Glutamatergic neuron (in vitro differentiated cells): ENCODE results near the gene GPR26. TPM values are rescaled to one million over a fixed set of nuclear protein-coding genes. Genes with fewer than 3 reads are reported as not detected.

Experiments
- DNase-seq: peaks from one replicate; pipeline ENCODE4 v3.0.0; 2022
- H3K27ac Mint-ChIP-seq: one replicate; pipeline ENCODE4 v1.8.0; 2020; ENCODE audit warnings: mild to moderate bottlenecking, mixed read lengths, inconsistent platforms; ENCODE audit not compliant: unreplicated experiment
- H3K27me3 Mint-ChIP-seq: one replicate; pipeline ENCODE4 v1.8.0; 2020; ENCODE audit warnings: mild to moderate bottlenecking, moderate library complexity, mixed read lengths, inconsistent platforms; ENCODE audit not compliant: unreplicated experiment
- H3K36me3 Mint-ChIP-seq: one replicate; pipeline ENCODE4 v1.8.0; 2020; ENCODE audit warnings: mild to moderate bottlenecking, mixed read lengths, inconsistent platforms; ENCODE audit not compliant: unreplicated experiment
- H3K4me1 Mint-ChIP-seq: one replicate; pipeline ENCODE4 v1.8.0; 2020; ENCODE audit warnings: mild to moderate bottlenecking, low read depth, mixed read lengths, inconsistent platforms; ENCODE audit not compliant: unreplicated experiment
- H3K4me3 Mint-ChIP-seq: one replicate; pipeline ENCODE4 v1.8.0; 2020; ENCODE audit warnings: mild to moderate bottlenecking, mixed read lengths, inconsistent platforms; ENCODE audit not compliant: unreplicated experiment
- H3K9me3 Mint-ChIP-seq: one replicate; pipeline ENCODE4 v1.8.0; 2020; ENCODE audit warnings: mild to moderate bottlenecking, moderate library complexity, mixed read lengths, inconsistent platforms; ENCODE audit not compliant: unreplicated experiment
- total RNA-seq: library from RNA; stranded (reverse); fragmentation: NEBNext Ultra II Directional; extraction: Animal tissue kit (Norgen Biotek cat#: 25700); gene quantifications from one replicate; pipeline ENCODE4 v1.2.1, GENCODE V29; 2021; ENCODE audit not compliant: unreplicated experiment
- TF ChIP-seq, protein P1 (sequence below): fragments of 200-600 bp; sonication (generic); IDR thresholded peaks from one replicate; pipeline ENCODE4 v1.5.0; 2021; ENCODE audit not compliant: partially characterized antibody, unreplicated experiment

GPR26 gene
- total RNA-seq, 1 donor from 2014 or later: 0.10 TPM

DNA sequence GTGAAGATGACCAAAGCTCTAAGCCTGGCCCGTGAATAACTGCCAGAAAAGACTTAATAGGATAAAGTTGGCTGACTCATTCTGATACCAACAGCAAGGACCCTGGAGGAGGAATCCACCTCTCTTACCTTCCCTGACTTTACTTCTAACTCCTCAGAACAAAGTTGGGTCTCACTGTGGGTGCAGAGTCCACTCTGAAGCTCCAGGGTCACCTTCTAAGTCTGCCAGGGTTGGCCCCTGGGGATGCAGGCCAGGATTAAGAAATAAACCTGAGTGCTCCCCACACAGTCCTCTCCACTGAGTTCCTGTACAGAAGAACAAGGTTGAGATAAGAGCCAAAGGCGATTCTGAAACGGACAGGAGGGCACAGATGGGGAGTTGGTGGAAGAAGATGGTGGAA, 54.4 kb downstream of the GPR26 start:
- TF ChIP-seq, protein P1, sequence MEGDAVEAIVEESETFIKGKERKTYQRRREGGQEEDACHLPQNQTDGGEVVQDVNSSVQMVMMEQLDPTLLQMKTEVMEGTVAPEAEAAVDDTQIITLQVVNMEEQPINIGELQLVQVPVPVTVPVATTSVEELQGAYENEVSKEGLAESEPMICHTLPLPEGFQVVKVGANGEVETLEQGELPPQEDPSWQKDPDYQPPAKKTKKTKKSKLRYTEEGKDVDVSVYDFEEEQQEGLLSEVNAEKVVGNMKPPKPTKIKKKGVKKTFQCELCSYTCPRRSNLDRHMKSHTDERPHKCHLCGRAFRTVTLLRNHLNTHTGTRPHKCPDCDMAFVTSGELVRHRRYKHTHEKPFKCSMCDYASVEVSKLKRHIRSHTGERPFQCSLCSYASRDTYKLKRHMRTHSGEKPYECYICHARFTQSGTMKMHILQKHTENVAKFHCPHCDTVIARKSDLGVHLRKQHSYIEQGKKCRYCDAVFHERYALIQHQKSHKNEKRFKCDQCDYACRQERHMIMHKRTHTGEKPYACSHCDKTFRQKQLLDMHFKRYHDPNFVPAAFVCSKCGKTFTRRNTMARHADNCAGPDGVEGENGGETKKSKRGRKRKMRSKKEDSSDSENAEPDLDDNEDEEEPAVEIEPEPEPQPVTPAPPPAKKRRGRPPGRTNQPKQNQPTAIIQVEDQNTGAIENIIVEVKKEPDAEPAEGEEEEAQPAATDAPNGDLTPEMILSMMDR: no peak
- no peaks in the 10 kb centered on the region for H3K4me1 Mint-ChIP-seq
- no peak overlapping the region for H3K27ac Mint-ChIP-seq

DNA sequence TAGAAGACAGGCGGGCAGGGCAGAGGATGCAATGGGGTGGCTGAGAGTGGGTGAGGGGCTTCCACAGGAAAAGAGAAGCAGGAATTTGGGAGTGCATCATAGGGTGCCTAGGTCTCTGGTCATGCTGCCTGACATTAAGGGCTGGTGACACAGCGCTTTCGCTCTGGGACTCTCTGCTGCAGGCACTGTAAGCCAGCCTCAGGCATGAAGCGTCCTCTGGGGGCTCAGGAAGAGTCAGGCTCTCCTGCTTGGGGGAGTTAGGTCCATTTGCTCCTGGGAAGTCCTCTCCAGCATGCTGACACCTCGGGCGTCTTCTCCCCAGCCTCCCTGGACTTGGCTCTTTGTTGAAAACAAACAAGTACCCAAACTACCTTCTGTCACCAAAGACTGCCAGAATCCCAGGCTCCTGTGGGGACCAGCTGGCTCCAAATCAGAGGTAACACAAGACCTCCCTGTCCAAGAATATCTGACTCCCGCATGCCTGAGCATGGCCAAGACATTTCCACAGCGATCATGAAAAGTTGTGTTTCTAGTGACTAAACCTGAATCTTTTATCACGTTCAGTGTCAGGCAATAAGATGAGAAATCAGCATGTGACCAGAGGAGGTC, 55.4 kb downstream of the GPR26 start:
- no peak for DNase-seq
- H3K36me3 Mint-ChIP-seq: peaks cover 10% of the 10 kb centered on the region
- H3K9me3 Mint-ChIP-seq: no peaks in the 10 kb centered on the region
- no peak overlapping the region for H3K27ac Mint-ChIP-seq
- peaks cover 3% of the 10 kb centered on the region for H3K27me3 Mint-ChIP-seq
- H3K4me1 Mint-ChIP-seq: no peaks in the 10 kb centered on the region
- TF ChIP-seq, protein P1: no peak
- H3K4me3 Mint-ChIP-seq: no peak overlapping the region

More for the DNA sequence above, 54.4 kb downstream of the GPR26 start:
- no peak overlapping the region for H3K4me3 Mint-ChIP-seq
- peaks cover 7% of the 10 kb centered on the region for H3K36me3 Mint-ChIP-seq
- no peak for DNase-seq
- H3K27me3 Mint-ChIP-seq: peaks cover 3% of the 10 kb centered on the region
- H3K9me3 Mint-ChIP-seq: no peaks in the 10 kb centered on the region

DNA sequence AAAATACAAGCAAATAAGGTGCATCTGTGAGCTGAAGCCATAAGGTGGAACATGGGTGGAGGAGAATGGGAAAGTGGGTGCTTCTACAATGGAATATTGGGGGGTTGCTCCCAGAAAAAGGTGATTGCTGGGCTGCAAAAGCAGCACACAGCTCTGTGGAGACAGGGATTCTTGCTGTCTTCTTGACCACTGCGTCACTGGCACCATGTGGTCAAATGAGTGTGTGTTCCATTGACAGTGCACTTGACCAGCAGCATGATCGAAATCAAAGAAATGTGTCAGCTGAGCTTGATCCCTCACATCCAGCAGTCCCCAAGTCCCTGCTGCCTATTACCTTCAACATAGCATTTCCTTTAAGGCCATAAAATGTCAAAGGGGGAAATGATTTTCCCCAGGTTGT, 56.2 kb downstream of the GPR26 start:
- Mint-ChIP-seq H3K36me3 (peaks cover 11% of the 10 kb centered on the region), H3K9me3 (no peaks in the 10 kb centered on the region), H3K27ac (no peak overlapping the region), H3K4me1 (no peaks in the 10 kb centered on the region), H3K27me3 (peaks cover 3% of the 10 kb centered on the region), H3K4me3 (no peak overlapping the region)
- DNase-seq: no peak
- TF ChIP-seq, protein P1: no peak

DNA sequence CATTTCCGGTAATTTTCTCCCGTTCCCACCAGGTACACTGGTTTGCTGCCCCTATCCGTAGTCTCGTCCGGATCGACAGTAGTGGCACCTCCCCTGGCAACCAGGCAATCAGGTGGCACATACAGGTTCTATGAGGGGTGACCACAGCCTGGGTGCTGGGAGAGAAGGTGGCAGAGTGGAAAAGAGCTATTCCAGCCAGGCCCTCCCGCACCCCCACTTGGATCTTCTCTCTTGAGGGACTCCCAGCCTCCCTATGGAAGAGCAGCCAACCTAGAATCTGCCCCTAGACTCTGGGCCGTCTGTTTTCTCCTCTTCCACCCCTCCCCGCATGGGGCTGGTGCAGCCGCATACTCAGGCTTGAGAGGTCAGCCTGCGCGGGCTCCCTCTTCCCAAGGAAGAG, 58.6 kb downstream of the GPR26 start:
- peaks cover 3% of the 10 kb centered on the region for H3K27me3 Mint-ChIP-seq
- peaks cover 8% of the 10 kb centered on the region for H3K36me3 Mint-ChIP-seq
- TF ChIP-seq, protein P1: no peak
- no peaks in the 10 kb centered on the region for H3K9me3 Mint-ChIP-seq
- H3K4me1 Mint-ChIP-seq: no peaks in the 10 kb centered on the region
- H3K27ac Mint-ChIP-seq: no peak overlapping the region
- H3K4me3 Mint-ChIP-seq: no peak overlapping the region
- DNase-seq: no peak

DNA sequence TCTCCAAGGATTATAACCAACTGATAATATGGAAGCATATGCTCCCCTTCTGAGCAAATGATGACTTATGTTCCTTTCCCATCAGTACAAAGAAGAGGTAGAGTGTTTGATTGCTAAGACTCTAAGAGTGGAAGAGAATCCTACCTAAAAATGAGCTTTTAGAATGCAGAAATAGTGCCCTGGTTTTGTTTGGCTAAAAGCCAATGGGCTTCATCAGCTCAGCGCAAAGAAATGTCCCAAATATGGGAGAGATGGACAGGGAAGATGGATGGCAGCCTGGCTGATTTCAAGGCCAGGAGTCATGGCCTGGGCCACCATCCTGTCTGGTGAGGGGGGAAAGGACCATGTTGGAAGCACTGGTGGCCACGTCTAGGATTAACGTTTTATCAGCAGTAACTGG, 60.2 kb downstream of the GPR26 start:
- Mint-ChIP-seq H3K36me3 (peaks cover 8% of the 10 kb centered on the region), H3K27ac (no peak overlapping the region), H3K9me3 (peaks cover 2% of the 10 kb centered on the region), H3K4me3 (no peak overlapping the region), H3K27me3 (peaks cover 3% of the 10 kb centered on the region), H3K4me1 (no peaks in the 10 kb centered on the region)
- TF ChIP-seq, protein P1: no peak
- DNase-seq: no peak
